ENCODE measurements around the gene TMEM266. TPM values are rescaled to one million over a fixed set of nuclear protein-coding genes. Genes with fewer than 3 reads are reported as not detected.

The TMEM266 gene
- total RNA-seq, 2 experiments from 2014 or later, result 0.14 TPM; not detected in 1

GRCh38 chr15:76204109-76204845 is 144.5 kb downstream of the TMEM266 start:
- no peak overlapping the region for H3K4me3 Mint-ChIP-seq
- POLR2A ChIA-PET, result no interaction called here
- no peaks in the 10 kb centered on the region for H3K27me3 Mint-ChIP-seq
- intact Hi-C loops (cut with micrococcal nuclease), result no loop called here
- no peak overlapping the region for H3K27ac Mint-ChIP-seq
- CTCF ChIA-PET, result no interaction called here
- peaks cover 5% of the 10 kb centered on the region for H3K36me3 Mint-ChIP-seq
- H3K9me3 Mint-ChIP-seq, result no peaks in the 10 kb centered on the region
- H3K4me1 Mint-ChIP-seq (ENCODE audit: low read depth), result no peaks in the 10 kb centered on the region
- no peak for DNase-seq

- no peaks in the 10 kb centered on the region for H3K9me3 Mint-ChIP-seq
- CTCF ChIA-PET, result no interaction called here
- H3K36me3 Mint-ChIP-seq, result peaks cover 5% of the 10 kb centered on the region
- H3K27me3 Mint-ChIP-seq, result no peaks in the 10 kb centered on the region
- no peak for DNase-seq
- H3K4me1 Mint-ChIP-seq (ENCODE audit: low read depth), result no peaks in the 10 kb centered on the region
- intact Hi-C loops (cut with micrococcal nuclease), result no loop called here
- POLR2A ChIA-PET, result no interaction called here
- H3K27ac Mint-ChIP-seq, result no peak overlapping the region
- H3K4me3 Mint-ChIP-seq, result no peak overlapping the region
These were observed 145.2 kb downstream of the TMEM266 start for GRCh38 chr15:76204916-76205460.

- no peak for DNase-seq
- Mint-ChIP-seq H3K27ac (no peak overlapping the region), H3K4me3 (no peak overlapping the region), H3K9me3 (no peaks in the 10 kb centered on the region), H3K36me3 (peaks cover 8% of the 10 kb centered on the region), H3K27me3 (no peaks in the 10 kb centered on the region), H3K4me1 (ENCODE audit: low read depth) (no peaks in the 10 kb centered on the region)
- POLR2A ChIA-PET, result no interaction called here
- CTCF ChIA-PET, result interaction anchor here (0.7 kb wide), 1 partner anchor 21 kb away, joined by 3 read pairs; no protein-coding TSS in a partner anchor
- intact Hi-C loops (cut with micrococcal nuclease), result no loop called here
These were observed 146.7 kb downstream of the TMEM266 start for GRCh38 chr15:76206325-76206976.

DNA sequence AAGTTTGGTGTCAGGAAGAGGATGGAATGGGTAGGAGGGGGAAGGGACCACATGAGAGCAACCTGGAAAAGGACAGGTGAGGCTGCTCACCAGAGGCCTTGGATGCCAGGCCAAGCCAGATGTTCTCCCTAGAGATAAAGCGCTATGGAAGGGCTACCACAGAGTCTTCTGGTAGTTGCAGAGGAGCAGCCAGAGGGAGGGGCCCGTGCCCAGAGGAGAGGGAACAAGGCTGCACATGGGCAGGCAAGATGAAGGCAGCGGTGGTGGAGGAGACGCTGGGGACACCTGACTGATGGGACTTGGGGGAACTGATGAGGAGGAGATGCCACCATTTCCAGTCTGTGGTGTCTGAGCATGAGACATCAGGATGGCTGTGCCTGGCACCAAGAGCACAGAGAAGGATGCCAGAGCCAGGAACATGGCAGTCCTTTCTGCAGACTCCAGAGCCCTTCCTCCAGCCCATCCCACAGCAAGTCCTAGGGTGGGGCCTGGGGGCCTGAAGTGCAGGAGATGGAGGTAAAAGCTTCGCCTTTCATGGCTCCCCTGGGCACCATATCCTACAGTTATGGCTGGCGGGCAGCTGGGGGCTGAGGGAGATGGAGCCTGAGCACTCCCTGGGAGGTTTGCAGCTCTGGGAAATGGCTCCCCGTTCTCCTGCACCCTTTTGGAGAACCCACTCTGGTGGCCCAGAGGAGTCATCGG is 148.4 kb downstream of the TMEM266 start:
- DNase-seq, result no peak
- H3K36me3 Mint-ChIP-seq, result peaks cover 10% of the 10 kb centered on the region
- ChIA-PET POLR2A (no interaction called here), CTCF (no interaction called here)
- intact Hi-C loops (cut with micrococcal nuclease), result no loop called here
- H3K9me3 Mint-ChIP-seq, result no peaks in the 10 kb centered on the region
- no peaks in the 10 kb centered on the region for H3K4me1 Mint-ChIP-seq (ENCODE audit: low read depth)
- H3K4me3 Mint-ChIP-seq, result no peak overlapping the region
- H3K27ac Mint-ChIP-seq, result no peak overlapping the region
- H3K27me3 Mint-ChIP-seq, result no peaks in the 10 kb centered on the region

DNA sequence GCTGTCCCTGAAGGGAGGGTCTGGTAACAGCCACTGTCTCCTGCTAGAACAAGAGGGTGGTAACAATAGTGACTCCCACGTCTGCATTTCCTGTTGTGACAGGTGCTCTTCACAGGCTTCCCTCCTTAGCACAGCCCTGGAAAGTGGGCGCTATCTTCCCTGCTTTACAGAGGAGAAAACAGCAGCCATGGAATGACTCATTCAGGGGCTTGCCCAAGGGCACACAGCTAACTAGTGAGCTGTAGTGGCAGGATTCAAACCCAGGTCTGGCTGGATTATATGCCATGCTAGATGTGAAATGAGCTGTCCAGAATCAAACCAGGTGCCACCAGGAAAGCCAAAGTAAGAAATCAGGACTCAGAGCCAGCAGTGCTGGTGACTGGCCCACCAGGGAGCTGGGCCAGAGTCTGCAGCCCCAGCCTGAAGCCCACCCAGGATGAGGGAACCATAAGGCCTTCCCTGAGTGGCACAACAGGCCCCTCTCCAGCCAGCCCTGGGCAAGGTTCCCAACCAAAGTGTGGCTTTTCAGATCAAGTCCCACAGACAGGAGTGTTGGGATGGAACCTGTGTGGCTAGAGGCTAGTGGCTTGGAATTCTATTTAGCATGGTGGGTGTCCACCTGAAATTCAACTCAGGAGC is 149.1 kb downstream of the TMEM266 start:
- intact Hi-C loops (cut with micrococcal nuclease), result no loop called here
- ChIA-PET POLR2A (no interaction called here), CTCF (no interaction called here)
- Mint-ChIP-seq H3K36me3 (peaks cover 10% of the 10 kb centered on the region), H3K4me3 (no peak overlapping the region), H3K27me3 (no peaks in the 10 kb centered on the region), H3K9me3 (no peaks in the 10 kb centered on the region), H3K4me1 (ENCODE audit: low read depth) (no peaks in the 10 kb centered on the region), H3K27ac (no peak overlapping the region)
- no peak for DNase-seq

DNA sequence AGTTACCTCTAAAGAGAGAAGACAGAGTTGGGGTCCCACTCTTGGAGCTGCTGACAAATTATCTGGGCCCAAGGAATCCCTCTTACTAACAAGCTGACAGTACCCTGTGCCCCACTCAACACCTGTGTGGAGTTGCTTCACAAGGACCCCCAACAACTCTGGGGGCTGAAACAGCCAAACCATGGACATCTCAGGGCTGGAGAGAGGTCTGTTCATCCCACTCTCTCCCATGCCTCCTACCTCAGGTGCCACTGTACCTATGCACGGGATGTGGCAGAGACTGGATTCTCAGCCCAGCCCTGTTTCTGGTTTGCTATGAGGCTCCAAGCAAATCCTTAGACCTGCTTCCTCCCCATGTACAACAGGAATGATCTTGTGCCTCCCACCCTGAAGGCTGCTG is 149.7 kb downstream of the TMEM266 start:
- ChIA-PET CTCF (no interaction called here), POLR2A (no interaction called here)
- no peak overlapping the region for H3K27ac Mint-ChIP-seq
- no peak for DNase-seq
- peaks cover 10% of the 10 kb centered on the region for H3K36me3 Mint-ChIP-seq
- no peaks in the 10 kb centered on the region for H3K9me3 Mint-ChIP-seq
- no peak overlapping the region for H3K4me3 Mint-ChIP-seq
- intact Hi-C loops (cut with micrococcal nuclease), result no loop called here
- H3K4me1 Mint-ChIP-seq (ENCODE audit: low read depth), result no peaks in the 10 kb centered on the region
- no peaks in the 10 kb centered on the region for H3K27me3 Mint-ChIP-seq

GRCh38 chr15:76209942-76210341 is 150.2 kb downstream of the TMEM266 start:
- Mint-ChIP-seq H3K36me3 (peaks cover 10% of the 10 kb centered on the region), H3K27me3 (no peaks in the 10 kb centered on the region), H3K9me3 (no peaks in the 10 kb centered on the region), H3K4me3 (no peak overlapping the region), H3K4me1 (ENCODE audit: low read depth) (no peaks in the 10 kb centered on the region), H3K27ac (no peak overlapping the region)
- ChIA-PET POLR2A (no interaction called here), CTCF (no interaction called here)
- DNase-seq, result no peak
- intact Hi-C loops (cut with micrococcal nuclease), result no loop called here

DNA sequence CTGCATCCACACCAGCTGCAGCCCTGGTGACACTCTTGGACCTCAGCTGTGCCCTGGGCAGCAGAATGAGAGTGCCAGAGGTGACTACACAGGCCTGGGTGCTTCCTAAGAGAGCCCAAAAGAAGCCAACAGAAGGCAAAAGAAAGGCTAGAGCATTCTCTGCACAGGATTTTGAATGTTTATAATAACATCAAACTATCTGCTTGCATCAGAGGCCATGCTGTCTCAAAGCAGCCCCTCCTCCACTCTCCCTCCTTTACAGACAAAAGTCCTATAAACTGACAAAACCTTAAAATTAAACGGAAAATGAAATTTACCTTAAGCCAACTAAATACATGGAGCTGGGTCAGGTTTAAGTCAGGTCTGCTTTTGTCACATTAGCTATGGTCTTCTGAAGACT is 155.8 kb downstream of the TMEM266 start:
- Mint-ChIP-seq H3K27ac (no peak overlapping the region), H3K9me3 (no peaks in the 10 kb centered on the region), H3K4me1 (ENCODE audit: low read depth) (no peaks in the 10 kb centered on the region), H3K4me3 (no peak overlapping the region), H3K36me3 (peaks cover 12% of the 10 kb centered on the region), H3K27me3 (no peaks in the 10 kb centered on the region)
- intact Hi-C loops (cut with micrococcal nuclease), result no loop called here
- ChIA-PET POLR2A (no interaction called here), CTCF (no interaction called here)
- DNase-seq, result no peak

GRCh38 chr15:76217029-76217881 is 157.5 kb downstream of the TMEM266 start:
- Mint-ChIP-seq H3K27me3 (no peaks in the 10 kb centered on the region), H3K4me1 (ENCODE audit: low read depth) (no peaks in the 10 kb centered on the region), H3K27ac (no peak overlapping the region), H3K9me3 (no peaks in the 10 kb centered on the region), H3K4me3 (no peak overlapping the region), H3K36me3 (peaks cover 16% of the 10 kb centered on the region)
- intact Hi-C loops (cut with micrococcal nuclease), result no loop called here
- DNase-seq, result no peak
- POLR2A ChIA-PET, result no interaction called here
- CTCF ChIA-PET, result interaction anchor here (0.7 kb wide), 1 partner anchor 69 kb away, joined by 3 read pairs; no protein-coding TSS in a partner anchor

- ChIA-PET POLR2A (no interaction called here), CTCF (interaction anchor here (0.7 to 1.6 kb wide), 2 partner anchors 68 to 69 kb away, joined by 3 read pairs; no protein-coding TSS in a partner anchor)
- intact Hi-C loops (cut with micrococcal nuclease), result no loop called here
- Mint-ChIP-seq H3K27me3 (no peaks in the 10 kb centered on the region), H3K4me3 (no peak overlapping the region), H3K9me3 (no peaks in the 10 kb centered on the region), H3K36me3 (peaks cover 18% of the 10 kb centered on the region), H3K4me1 (ENCODE audit: low read depth) (no peaks in the 10 kb centered on the region), H3K27ac (no peak overlapping the region)
- DNase-seq, result no peak
These were observed 158.1 kb downstream of the TMEM266 start for GRCh38 chr15:76217882-76218217.

- H3K27ac Mint-ChIP-seq, result no peak overlapping the region
- H3K4me1 Mint-ChIP-seq (ENCODE audit: low read depth), result no peaks in the 10 kb centered on the region
- peaks cover 32% of the 10 kb centered on the region for H3K36me3 Mint-ChIP-seq
- H3K4me3 Mint-ChIP-seq, result no peak overlapping the region
- intact Hi-C loops (cut with micrococcal nuclease), result no loop called here
- H3K27me3 Mint-ChIP-seq, result no peaks in the 10 kb centered on the region
- ChIA-PET POLR2A (no interaction called here), CTCF (no interaction called here)
- no peak for DNase-seq
- no peaks in the 10 kb centered on the region for H3K9me3 Mint-ChIP-seq
These were observed 161.4 kb downstream of the TMEM266 start for GRCh38 chr15:76221085-76221767.

Data from activated CD4-positive, alpha-beta memory T cell treated with anti-CD3 and anti-CD28 coated beads for 36 hours (primary cell).